ENCODE results near the gene LCN1.
A peak's percentile ranks its signal among the peaks of the same experiment; 100 is the strongest.

LCN1 gene

GRCh38 chr9:135489188-135489906 is 31.9 kb upstream of the LCN1 start:
- no peak for DNase-seq

DNA sequence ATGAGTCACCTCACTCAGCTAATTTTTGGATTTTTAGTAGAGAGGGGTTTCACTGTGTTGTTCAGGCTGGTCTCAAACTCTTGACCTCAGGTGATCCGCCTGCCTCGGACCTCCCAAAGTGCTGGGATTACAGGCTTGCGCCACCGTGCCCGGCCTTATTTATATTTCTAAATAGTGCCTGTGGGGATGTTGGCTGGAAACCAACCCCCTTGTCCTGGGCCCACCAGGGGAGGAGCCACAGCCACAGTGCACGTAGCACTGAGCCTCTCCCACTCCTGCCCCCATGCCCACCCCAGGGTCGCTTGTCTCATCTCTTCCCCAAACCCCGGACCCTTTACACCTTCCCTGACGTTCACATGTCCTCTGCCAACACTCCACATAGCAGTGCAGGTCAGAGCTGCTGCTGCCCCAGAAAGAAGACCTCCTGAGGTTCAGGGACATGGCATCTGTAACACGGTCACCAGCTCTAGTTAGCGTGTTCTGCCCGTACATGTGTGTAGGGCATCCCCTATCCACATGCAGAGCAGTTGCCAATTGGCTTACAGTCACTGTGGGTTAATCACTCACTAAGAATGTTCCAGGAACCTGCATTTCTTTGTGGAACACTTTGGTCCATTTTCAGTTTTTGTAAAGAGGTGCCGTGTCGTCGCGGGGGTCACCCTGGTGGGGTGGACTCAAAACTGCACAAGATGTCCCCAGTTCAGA is 30.9 kb upstream of the LCN1 start:
- no peak for DNase-seq

DNA sequence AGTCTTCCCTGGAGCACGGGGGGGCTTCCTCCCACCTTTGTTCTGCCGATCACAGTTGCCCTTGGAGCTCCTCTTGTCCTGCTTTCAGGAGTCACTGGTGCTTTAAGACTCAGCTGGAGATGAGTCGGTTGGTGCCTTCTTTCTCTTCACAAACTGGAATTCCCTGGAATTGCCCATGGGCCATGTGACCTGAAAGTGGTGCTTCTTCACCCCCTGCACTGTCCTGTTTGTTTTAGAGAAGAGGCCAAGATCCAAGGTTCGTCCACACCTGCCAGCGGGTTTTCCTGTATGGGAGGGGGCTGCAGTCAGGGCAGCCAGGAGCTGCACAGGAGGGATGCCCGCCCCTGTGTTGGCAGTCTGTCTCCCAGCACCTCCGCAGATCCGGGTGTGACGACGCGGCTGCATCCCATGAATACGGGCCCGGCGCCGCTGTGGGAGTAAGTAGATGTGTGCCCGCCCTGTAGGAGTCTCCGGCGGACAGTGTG is 30.2 kb upstream of the LCN1 start:
- no peak for DNase-seq

DNA sequence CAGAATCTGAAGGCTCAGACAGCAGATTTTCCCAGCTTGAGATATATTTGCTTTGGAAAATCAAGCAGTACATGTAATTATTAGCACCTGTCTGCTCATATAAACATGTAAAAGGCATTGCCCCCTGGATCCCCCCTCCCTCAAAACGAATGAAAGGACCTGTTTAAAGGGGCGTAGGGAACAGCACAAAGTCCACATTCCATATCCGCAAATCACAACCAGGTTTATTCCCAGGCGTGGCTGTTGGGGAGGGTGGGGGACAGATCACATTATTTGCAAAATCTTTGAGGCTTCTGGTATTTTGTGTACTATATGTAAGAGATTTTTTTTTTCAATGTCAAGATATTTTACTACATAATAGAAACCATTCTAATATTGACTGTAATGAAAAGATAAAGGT is 29.5 kb upstream of the LCN1 start:
- DNase-seq = no peak

DNA sequence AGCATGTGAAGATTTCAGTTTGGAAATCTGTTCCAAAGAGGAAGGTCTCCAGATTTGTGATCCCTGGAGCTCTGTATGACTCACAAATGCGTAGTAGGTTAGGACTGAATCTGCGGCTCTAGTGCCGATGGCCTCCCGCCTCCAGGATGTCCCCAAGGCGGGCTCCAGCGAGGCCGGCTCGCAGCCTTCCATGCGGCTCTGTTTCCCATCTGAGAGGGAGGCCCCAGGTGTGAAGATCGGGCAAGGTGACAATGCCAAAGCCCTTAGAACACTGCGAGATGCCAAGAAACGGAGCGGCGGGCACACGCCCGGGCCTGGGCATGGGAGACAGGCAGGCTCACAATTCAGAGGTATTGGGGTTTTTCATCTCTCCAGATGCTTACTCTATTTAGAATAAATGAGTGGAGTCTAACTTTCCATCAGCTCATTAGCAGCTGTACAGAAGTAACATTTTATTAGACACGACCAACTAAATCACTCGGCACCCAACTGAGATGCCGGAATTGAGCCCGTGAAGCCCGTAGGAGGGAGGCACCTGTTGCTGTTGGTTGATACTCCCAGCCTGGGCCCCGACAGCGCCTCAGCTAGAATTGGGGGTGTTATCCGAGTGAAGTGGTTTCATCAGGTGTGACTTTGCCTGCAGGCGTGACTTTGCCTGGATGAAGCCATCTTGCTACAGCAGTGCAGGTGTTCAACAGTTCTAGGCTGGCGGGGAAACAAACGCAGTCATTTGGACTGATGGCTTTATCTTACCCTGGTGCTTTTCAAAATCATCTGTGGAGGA is 28.2 kb upstream of the LCN1 start:
- DNase-seq = no peak

GRCh38 chr9:135494791-135495559 is 26.3 kb upstream of the LCN1 start:
- no peak for DNase-seq

DNA sequence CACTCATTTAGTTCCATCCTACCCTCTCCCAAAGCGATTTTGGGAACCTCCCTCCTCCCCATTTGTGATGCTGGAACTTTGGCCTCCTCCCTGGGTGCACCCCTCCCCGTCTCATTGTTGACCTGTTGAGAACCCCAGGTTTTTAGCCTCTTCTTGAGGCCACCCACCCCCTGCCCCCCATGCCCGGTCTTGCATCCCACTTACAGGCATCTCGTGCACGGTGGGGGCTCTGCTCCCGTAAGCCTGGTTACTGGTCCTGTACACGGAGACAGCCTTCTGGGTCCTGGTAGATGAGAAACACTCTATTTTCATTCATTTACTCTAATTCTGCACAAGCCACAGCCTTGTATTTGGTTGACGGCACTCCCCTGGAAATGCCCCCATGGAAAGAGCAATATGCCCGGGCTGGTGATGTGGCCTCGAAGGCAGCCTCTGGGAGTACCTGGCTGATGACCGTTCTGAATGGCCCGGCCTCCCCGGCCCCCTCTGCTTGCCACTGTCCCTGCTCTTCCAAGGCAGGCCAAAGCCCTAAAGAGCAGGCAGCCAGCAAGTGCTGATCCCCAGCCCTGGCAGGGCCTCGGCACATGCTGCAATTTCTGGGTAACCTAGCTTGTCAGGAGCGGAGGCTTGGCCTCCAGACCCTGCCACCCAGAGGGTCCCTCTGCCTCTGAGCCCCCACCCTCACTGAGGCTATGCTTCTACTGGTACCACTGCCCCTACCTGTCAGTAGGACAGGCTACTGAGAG is 22.7 kb upstream of the LCN1 start:
- no peak for DNase-seq

- peak; percentile 62 to 84 for DNase-seq
These were observed 21.7 kb upstream of the LCN1 start for GRCh38 chr9:135499326-135500070.

DNA sequence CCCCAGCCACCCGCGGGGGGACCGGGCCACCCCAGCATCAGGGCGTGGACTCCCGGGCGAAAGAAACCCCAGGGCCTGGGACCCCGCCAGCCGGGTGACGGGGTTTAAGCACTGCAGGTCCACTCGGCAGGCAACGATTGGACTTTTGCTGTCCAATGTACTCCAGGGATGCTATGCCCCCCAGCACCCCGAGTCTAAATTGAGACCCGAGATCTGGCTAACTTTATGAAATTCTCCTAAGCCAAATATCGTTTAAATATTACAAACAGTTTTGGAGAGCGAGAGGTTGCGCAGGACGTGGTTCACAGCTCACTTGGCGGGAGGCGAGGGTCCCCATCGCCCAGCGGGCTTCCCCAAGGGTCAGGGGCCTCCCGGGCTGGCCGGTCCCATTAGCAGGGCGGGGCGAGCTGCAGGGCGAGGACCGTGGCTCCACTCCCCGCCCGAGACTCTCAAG is 21.1 kb upstream of the LCN1 start:
- no peak for DNase-seq

- DNase-seq = peak; percentile 53 to 88
These were observed 20.5 kb upstream of the LCN1 start, which contains the start of gene MRPS2 for GRCh38 chr9:135500525-135501260. Gene MRPS2 (plus strand): TSS chr9:135500682. CDS start chr9:135500711, 29 bp downstream.

DNA sequence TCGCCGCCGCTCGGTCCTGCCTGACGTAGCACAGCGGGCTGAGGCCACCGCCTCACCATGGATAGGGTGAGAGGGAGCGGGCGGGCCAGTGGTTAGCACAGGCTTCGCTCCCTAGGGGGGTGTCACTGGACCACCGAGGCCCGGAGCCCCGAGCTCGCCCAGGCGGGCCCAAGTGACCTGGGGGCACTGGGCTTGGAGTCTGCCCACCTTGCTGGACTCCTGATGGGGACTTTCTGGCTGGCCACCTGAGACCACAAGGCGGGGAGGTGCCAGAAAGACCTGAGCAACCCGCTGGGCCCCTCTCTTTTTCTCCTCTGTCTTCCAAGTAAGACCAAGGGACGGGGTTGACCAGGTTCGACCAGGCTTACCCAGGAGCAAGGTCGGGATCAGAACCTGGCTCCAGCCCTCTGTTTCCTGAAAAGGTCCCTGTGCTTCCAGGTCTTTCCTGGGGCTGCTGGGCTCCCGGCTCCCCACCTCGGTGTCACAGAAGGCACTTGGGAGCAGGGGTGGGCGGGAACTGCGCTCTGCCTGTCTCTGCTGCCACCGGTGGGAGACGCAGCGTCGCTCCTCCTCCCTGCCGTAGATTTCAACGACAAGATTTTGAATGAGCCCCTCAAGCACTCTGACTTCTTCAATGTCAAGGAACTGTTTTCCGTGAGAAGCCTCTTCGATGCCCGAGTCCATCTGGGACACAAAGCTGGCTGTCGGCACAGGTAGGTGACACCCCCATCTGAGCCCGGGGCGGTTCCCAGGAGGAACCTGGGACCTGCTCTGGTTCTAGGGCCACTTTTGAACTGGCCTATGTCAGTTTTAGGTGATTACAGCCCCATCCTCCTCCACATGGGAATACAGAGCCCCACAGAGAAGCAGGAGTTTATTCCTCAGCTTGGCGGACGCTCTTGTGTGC is 19.7 kb upstream of the LCN1 start:
- peak in 1 of 2 experiments; percentile 42 for DNase-seq

DNA sequence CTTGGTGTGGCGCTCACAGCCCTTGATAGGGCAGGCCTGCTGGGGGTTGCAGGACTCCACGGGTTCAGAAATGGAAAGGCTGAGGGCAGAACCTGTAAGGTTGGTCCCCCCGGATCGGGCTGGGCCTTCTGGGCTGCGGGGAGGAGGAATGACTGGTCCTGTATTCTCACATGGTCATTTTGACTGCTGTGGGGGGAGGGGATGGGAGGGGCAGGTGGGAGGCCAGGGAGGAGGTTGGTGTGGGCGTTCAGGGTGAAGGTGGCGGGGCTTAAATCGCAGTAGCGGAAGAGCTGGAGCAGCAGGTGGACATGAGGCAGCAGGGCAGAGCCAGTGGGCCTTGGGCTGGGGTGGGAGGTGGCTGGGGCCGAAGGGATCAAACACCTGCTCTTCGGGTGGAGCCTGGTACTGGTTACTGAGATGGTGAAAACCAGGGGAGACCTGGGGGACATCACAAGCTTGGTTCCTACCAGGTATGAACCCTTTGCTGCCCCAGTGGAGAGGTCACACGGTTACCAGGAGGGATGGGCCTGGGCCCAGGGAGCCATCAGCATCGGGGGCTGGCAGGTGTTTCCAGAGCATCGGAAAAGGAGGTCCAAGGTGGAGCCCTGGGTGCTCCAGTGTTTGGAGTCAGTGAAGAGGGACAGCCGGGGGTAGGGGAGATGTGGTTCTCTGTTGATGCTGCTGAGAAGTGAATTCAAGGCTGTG is 18.9 kb upstream of the LCN1 start:
- DNase-seq = no peak

GRCh38 chr9:135502873-135503321 is 18.3 kb upstream of the LCN1 start:
- no peak for DNase-seq

DNA sequence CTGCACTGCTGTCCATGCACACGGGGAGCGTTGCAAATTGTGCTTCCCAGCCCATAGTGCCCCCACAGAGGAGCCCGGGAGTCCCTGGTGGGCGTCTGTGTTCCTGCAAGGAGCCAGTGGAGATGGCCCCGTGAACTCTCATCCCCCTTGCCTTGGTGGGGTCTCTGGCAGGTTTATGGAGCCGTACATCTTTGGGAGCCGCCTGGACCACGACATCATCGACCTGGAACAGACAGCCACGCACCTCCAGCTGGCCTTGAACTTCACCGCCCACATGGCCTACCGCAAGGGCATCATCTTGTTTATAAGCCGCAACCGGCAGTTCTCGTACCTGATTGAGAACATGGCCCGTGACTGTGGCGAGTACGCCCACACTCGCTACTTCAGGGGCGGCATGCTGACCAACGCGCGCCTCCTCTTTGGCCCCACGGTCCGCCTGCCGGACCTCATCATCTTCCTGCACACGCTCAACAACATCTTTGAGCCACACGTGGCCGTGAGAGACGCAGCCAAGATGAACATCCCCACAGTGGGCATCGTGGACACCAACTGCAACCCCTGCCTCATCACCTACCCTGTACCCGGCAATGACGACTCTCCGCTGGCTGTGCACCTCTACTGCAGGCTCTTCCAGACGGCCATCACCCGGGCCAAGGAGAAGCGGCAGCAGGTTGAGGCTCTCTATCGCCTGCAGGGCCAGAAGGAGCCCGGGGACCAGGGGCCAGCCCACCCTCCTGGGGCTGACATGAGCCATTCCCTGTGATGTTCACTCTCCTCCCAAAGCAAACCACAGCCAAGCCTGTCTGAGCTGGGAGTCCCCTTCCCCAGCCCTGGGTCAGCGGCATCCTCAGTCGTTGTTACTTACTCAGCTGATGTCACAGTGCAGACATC is 17.6 kb upstream of the LCN1 start:
- no peak for DNase-seq

DNA sequence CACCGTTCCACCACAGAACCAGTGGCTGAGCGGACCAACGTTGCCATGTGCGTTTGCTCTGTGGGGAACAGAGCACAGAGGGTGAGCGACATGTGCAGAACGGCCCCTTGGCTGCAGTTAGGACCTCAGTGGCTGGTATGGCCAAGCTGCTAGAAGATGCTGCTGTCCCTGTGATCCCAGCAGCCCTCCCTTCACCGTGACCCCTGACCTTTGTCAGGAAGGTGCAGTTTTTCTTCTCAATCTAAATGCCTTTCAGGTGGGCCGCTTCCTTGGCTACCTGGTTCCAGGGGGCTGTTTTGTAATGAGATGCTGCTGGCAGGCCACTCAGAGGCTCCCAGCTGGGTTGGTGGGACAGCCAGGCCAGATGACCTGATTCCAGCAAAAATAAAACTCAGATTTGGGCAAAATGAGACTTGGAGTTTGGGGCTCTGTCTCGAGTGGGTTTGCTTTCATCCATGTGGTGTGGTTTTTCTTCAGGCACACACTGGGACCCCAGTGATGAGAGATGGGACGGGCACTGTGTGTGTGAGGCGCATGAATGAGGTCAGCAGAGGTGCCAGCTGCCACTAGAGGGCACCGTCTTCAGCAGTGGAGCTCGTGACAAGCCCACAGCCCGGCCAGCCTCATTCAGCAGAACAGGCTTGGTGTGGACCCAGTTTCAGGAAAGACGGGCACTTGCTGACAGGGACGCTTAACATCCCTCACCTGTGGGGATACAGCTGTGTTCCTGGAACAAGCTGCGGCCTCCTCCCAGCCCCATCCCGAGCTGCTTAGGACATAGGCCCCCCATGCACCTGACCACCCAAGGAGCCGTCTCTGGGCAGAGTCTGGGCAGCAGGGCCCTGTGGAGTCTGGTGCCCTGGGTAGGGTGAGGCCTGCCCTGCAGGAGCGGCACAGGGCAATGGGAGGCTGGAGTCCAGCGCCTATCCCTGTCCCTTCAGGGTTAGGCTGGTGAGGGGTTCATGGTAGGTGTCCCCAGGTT is 16.7 kb upstream of the LCN1 start:
- peak in 1 of 2 experiments; percentile 48 for DNase-seq

Data from NCI-H526 (cell line).